Measurements from ENCODE around the gene SMYD2. TPM values are rescaled to one million over a fixed set of nuclear protein-coding genes. Genes with fewer than 3 reads are reported as not detected.
A peak's percentile ranks its signal among the peaks of the same experiment; 100 is the strongest.

The SMYD2 gene
- total RNA-seq, 1 donor from 2014 or later = 46.8 TPM

DNA sequence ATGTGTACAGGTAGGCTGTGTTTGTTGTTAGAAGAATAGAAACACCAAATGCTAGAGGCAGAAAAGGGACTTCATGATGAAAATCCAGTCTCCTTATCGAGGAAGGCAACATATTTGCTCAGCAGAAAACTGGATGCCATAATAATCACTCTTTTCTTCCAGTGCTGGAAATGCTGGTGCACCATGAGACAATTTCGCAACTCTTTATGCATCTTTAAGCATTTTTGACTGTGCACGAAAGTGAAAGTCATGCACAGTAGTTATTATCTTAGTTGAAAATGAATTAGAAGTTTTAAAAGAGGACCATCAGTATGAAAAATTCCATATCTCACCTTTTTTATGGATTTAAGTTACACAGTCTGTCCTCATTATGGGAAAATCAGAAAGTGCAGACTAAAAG lies 29.1 kb downstream of the SMYD2 start:
- no peak overlapping the region for H3K27ac Mint-ChIP-seq
- no peaks in the 10 kb centered on the region for H3K9me3 Mint-ChIP-seq (ENCODE audit: low read depth)
- TF ChIP-seq, protein P1, sequence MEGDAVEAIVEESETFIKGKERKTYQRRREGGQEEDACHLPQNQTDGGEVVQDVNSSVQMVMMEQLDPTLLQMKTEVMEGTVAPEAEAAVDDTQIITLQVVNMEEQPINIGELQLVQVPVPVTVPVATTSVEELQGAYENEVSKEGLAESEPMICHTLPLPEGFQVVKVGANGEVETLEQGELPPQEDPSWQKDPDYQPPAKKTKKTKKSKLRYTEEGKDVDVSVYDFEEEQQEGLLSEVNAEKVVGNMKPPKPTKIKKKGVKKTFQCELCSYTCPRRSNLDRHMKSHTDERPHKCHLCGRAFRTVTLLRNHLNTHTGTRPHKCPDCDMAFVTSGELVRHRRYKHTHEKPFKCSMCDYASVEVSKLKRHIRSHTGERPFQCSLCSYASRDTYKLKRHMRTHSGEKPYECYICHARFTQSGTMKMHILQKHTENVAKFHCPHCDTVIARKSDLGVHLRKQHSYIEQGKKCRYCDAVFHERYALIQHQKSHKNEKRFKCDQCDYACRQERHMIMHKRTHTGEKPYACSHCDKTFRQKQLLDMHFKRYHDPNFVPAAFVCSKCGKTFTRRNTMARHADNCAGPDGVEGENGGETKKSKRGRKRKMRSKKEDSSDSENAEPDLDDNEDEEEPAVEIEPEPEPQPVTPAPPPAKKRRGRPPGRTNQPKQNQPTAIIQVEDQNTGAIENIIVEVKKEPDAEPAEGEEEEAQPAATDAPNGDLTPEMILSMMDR (IDR thresholded peaks at IDR 0.05; ENCODE audit: unreplicated experiment) = no peak
- DNase-seq (ENCODE audit: low spot score, unreplicated experiment) = no peak
- peaks cover 7% of the 10 kb centered on the region for H3K4me1 Mint-ChIP-seq (ENCODE audit: low read depth)
- H3K36me3 Mint-ChIP-seq (ENCODE audit: insufficient read depth) = peaks cover 4% of the 10 kb centered on the region
- H3K4me3 Mint-ChIP-seq (ENCODE audit: low read depth) = no peak overlapping the region
- no peaks in the 10 kb centered on the region for H3K27me3 Mint-ChIP-seq

DNA sequence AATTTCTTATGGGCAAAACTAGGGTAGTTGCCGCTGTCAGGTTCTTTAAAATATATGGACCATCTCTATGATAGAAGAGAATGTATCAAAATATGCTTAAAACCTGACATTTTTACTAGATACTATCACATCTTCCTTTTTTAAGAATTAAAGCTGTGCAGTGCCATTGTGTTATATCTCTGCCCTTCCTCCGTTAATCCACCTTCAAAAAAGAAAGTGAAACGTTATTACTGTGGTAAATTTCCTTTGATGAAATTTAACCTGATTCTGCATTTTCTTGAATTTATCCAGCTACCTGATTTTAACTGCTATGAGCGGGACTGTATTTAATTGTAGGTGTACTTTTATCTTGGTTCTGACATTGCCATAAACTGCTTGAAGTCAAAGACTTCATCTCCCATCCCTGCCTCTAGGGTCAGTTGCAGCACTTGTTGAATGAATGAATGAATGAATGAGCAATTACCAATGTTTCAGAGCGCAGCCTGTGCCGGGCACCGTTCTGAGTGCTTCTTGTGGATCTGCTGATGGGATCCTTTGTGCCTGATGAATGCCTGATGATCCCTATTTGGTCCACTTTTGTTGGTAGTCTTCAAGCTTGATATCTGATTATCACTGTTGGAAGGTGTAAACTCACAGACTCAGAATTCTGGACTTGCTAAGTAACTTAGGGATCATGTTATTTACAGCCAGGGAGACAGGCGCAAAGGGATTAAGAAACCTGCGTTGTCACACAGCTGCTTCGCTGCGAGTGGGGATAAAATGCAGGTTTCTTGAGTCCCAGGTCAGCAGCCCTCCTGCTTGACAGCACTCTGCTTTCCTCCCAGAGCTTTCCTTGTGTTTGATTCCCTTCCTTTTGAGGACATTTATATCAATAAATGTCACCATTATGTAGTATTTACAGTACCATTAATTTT lies 30.1 kb downstream of the SMYD2 start:
- Mint-ChIP-seq H3K4me3 (ENCODE audit: low read depth) (no peak overlapping the region), H3K27ac (no peak overlapping the region), H3K4me1 (ENCODE audit: low read depth) (peaks cover 7% of the 10 kb centered on the region), H3K9me3 (ENCODE audit: low read depth) (no peaks in the 10 kb centered on the region), H3K36me3 (ENCODE audit: insufficient read depth) (peaks cover 10% of the 10 kb centered on the region), H3K27me3 (no peaks in the 10 kb centered on the region)
- TF ChIP-seq, protein P1 (IDR thresholded peaks at IDR 0.05; ENCODE audit: unreplicated experiment) = no peak
- no peak for DNase-seq (ENCODE audit: low spot score, unreplicated experiment)

DNA sequence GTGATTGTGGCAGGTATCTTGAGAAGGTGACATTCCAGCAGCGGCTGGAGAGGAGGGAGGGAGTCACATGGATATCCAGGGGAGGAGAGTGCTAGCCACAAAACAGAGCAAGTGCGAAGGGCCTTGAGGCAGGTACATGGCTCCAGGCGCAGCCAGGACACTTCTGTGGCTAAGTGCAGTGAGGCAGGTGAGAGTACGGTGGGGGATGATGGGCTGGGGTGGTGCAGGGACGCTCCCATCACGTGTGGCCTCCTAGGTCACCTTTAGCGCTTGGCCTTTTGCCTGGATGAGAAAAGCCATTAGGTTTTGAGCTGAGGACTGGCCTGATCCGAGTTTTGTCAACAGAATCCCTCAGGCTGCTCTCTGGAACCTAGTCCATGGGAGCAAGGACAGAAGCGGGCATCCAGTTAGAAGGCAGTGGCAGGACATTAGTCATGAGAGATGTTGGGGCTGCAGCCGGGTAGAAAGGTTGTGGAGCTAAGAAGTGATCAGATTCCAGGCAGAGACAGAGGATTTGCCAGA lies 31.6 kb downstream of the SMYD2 start:
- Mint-ChIP-seq H3K9me3 (ENCODE audit: low read depth) (no peaks in the 10 kb centered on the region), H3K27ac (peak overlapping the region; percentile 9), H3K27me3 (no peaks in the 10 kb centered on the region), H3K4me3 (ENCODE audit: low read depth) (no peak overlapping the region), H3K4me1 (ENCODE audit: low read depth) (peaks cover 7% of the 10 kb centered on the region), H3K36me3 (ENCODE audit: insufficient read depth) (peaks cover 10% of the 10 kb centered on the region)
- TF ChIP-seq, protein P1 (IDR thresholded peaks at IDR 0.05; ENCODE audit: unreplicated experiment) = no peak
- DNase-seq (ENCODE audit: low spot score, unreplicated experiment) = no peak

DNA sequence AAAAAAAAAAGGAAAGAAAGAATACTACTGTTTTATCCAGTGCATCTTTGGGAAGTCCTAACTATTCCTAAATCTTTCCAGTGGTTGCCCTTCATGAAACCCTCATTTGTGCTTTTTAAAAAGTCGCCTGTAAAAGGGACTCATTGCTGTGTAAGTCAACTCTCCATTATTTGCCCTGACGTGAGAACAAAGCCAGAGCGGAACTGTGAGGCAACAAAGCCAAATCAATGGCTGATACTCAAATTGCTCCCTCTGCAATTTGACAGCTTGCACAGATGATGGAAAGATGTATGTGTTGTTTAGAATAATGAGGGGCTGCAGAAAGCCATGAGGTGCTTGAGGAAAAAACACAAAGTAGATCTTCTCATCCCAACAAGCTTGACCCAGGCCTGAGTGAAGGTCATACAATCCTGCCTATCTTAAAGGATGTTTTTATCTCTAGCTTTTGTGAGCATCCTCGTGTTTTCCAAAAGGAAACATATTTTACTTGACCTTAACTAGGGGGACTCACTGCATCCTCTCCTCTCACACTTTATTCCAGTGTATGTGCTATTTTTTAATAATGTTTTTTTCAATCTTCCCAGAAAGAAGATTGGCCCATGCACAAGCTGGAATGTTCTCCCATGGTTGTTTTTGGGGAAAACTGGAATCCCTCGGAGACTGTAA lies 33.4 kb downstream of the SMYD2 start:
- TF ChIP-seq, protein P1 (IDR thresholded peaks at IDR 0.05; ENCODE audit: unreplicated experiment) = no peak
- DNase-seq (ENCODE audit: low spot score, unreplicated experiment) = no peak
- H3K4me3 Mint-ChIP-seq (ENCODE audit: low read depth) = no peak overlapping the region
- peaks cover 7% of the 10 kb centered on the region for H3K4me1 Mint-ChIP-seq (ENCODE audit: low read depth)
- no peaks in the 10 kb centered on the region for H3K27me3 Mint-ChIP-seq
- no peaks in the 10 kb centered on the region for H3K9me3 Mint-ChIP-seq (ENCODE audit: low read depth)
- peaks cover 19% of the 10 kb centered on the region for H3K36me3 Mint-ChIP-seq (ENCODE audit: insufficient read depth)
- no peak overlapping the region for H3K27ac Mint-ChIP-seq

DNA sequence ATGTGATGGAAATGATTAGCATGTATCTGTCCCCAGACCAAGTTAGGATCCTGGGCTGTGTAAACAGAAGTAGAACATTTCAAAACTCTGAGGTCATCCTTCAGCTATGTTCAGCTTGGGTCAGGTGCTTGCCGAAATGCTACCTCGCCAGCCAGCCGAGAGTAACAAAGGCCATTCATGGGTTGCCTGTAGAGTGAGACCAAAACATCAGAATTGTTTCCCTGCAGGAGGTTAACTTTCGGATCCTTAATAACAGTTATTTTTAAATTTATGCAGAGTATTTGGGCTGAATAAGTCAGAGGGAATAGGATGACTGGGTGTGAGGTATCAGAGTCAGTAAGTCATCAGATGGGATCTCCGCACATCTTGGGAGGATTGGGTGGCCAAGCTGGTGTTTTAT lies 35.6 kb downstream of the SMYD2 start:
- no peak overlapping the region for H3K4me3 Mint-ChIP-seq (ENCODE audit: low read depth)

More for the DNA sequence above, 35.6 kb downstream of the SMYD2 start:
- no peaks in the 10 kb centered on the region for H3K9me3 Mint-ChIP-seq (ENCODE audit: low read depth)
- no peak for DNase-seq (ENCODE audit: low spot score, unreplicated experiment)
- H3K27me3 Mint-ChIP-seq = no peaks in the 10 kb centered on the region
- TF ChIP-seq, protein P1 (IDR thresholded peaks at IDR 0.05; ENCODE audit: unreplicated experiment) = no peak
- no peak overlapping the region for H3K27ac Mint-ChIP-seq
- H3K4me1 Mint-ChIP-seq (ENCODE audit: low read depth) = peaks cover 7% of the 10 kb centered on the region
- H3K36me3 Mint-ChIP-seq (ENCODE audit: insufficient read depth) = peaks cover 21% of the 10 kb centered on the region
